GM18870 (cell line): ENCODE measurements around the gene SOCS7.

Experiments used
- ATAC-seq: cut with Tn5 transposase; IDR thresholded peaks from one replicate; pipeline ENCODE4 v1.9.1; 2021; ENCODE audit warnings: moderate library complexity; ENCODE audit not compliant: unreplicated experiment

Gene SOCS7, protein sequence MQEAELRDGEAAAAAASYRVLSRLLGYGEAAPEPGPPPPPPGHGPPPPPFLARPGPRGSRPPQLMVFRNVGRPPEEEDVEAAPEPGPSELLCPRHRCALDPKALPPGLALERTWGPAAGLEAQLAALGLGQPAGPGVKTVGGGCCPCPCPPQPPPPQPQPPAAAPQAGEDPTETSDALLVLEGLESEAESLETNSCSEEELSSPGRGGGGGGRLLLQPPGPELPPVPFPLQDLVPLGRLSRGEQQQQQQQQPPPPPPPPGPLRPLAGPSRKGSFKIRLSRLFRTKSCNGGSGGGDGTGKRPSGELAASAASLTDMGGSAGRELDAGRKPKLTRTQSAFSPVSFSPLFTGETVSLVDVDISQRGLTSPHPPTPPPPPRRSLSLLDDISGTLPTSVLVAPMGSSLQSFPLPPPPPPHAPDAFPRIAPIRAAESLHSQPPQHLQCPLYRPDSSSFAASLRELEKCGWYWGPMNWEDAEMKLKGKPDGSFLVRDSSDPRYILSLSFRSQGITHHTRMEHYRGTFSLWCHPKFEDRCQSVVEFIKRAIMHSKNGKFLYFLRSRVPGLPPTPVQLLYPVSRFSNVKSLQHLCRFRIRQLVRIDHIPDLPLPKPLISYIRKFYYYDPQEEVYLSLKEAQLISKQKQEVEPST

GRCh38 chr17:38351412-38352222, at the start of gene SOCS7:
SOCS7 (plus strand) TSS chr17:38351844; CDS start chr17:38352053, 209 bp downstream.
- peak; percentile 46 for ATAC-seq

- no peak for ATAC-seq
Measured at GRCh38 chr17:38315497-38315896, 36.1 kb upstream of the SOCS7 start.

GRCh38 chr17:38317081-38317480, 34.6 kb upstream of the SOCS7 start:
- ATAC-seq = no peak

DNA sequence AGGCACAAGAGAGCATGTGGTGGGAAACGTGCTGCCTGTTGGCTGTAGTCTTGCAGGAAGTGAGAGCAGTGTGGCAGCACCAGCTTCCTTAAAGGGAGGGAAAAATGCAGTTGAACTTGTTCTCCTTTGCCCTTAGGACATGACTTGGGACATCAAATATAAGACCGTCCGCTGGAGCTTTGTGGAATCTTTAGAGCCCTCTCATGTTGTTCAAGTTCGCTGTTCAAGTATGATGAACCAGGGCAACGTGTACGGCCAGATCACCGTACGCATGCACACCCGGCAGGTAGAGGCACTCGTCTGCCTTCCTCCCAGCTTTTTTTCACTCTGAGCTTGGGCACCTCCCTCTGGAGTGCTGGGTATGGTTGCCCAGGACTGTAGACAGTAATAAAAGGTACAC, 31.2 kb upstream of the SOCS7 start:
- no peak for ATAC-seq

GRCh38 chr17:38322156-38322779, 29.4 kb upstream of the SOCS7 start:
- ATAC-seq = no peak

GRCh38 chr17:38322897-38323296, 28.7 kb upstream of the SOCS7 start:
- ATAC-seq = no peak

- no peak for ATAC-seq
Measured at GRCh38 chr17:38324141-38324697, 27.4 kb upstream of the SOCS7 start.

- ATAC-seq = no peak
Measured at GRCh38 chr17:38324772-38325171, 26.9 kb upstream of the SOCS7 start.

DNA sequence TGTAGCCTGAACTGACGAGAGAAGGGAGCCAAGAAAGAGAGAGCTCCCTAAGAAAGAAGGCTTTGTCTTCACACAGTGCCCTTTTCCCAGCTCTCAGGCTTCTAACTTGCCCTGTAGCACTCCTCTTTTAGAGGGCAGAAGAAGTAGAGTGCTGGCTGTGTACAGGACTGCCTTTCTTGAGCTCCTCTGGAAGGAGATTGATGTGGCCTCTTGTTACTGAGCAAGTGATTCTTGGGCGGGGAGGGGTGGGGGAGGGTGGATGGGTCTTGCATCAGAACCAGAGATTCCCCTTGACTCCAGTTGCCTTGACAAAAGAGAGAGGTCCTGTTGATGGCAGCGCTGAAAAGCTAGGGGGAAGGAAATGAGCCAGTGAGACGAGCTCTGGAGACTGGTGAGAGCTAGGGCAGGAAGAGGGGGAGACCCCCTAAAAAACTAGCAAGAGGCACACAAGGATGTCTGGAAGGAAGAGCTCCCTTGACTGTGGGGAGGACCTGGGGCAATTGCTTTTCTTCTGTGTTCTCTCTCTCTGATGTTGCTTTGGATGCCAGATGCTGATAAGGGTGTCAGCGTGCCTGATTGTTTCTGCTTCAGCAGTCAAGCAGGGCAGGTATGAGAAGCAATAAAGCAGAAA, 26.3 kb upstream of the SOCS7 start:
- ATAC-seq = no peak

- no peak for ATAC-seq
Measured at GRCh38 chr17:38326996-38327792, 24.4 kb upstream of the SOCS7 start.

DNA sequence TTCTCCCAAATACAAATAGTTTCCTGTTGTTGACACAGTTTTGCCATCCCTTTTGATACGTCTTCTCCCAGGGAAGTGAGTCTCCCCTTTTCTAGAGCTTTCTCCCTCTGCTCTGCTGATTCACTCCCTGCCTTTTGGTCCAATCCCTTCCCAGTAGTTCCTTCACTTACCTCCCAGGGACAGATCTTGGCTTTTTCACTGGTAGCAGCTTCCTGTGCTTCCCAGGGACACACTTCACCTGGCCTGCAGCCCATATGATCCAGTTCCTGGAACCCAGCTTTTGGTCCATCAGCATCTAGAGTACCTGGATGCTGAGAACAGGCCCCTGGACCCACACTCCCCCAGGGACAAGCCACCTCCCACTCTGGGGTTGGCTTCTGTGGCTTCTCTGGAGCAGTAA, 23.7 kb upstream of the SOCS7 start:
- no peak for ATAC-seq

- no peak for ATAC-seq
Measured at GRCh38 chr17:38328620-38329019, 23.0 kb upstream of the SOCS7 start.

DNA sequence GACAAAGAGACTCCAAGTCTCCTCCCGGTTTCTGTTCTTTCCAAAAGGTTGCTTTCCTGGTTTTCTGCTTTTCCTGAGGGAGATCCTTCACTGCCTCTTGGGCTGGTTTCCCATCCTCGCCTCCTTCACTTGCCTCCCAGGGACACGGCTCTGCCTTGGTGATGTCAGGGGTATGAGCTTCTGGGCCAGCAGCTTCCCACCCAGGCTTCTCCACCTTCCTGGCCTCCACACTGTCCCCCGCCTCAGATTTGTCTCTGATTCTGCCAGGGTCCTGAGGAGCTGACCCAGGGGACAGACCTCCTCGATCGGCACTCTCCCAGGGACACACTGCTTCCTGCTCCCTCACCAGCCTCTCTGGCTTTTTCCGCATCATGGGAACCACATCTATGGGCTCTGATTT, 22.4 kb upstream of the SOCS7 start:
- ATAC-seq = no peak

DNA sequence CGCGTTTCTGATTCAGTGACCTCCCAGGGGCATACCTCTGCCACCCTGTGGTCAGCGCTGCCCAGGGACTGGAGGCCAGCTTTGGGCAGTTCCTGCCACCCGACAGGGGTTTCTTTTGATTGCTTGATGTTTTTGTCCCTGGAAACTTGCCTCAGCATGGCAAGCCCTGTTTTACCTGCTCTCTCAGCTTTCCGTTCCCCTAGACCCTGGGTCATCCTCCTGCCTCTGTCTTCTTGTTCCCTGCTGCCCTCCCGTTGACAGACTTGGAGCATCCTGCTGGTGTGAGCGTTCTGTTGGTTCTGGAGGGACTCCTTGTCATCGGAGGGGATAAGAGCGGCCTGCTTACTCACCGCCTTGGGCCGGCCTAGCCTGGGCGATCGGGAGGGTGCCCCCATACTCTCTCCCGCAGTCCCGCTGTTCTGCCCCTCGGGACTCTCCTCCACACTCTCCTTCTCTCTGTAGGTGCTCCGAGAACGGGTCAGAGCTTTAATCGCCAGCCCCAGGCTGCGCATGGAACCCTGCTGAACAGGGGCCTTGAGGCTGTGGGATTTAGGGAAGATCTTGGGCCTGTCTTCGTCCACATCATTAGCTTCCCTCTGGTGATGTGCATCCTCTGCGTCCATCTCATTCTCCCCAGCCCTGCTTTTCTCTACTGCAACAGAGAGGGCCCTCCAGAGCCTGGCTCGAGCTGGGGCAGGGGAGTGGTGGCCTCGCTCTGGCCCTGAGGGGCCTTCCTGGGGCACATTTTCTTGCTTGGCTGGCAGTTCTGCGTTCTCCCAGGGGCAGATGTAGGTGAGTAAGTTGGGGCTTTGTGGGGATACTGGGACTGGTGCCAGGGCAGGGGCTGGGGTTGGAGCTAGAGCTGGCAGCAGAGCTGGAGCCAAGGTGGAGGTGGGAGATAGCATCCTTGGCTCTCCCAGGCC, 21.6 kb upstream of the SOCS7 start:
- ATAC-seq = no peak

- ATAC-seq = no peak
Measured at GRCh38 chr17:38330941-38331411, 20.7 kb upstream of the SOCS7 start.

DNA sequence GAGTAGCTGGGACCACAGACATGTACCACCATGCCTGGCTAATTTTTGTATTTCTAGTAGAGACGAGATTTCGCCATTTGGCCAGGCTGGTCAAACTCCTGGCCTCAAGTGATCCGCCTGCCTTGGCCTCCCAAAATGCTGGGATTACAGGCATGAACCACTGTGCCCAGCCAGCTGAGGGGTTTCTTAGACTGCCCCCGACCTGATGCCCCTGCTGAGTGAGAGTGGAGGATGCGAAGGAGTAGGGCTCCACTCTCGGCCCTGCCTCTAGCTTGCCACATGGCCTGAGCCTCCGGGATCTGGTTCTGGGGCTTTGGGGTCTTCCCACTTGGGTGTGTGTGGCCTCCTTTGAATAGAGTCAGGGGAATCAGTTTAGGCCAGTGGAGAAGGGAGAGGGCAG, 18.9 kb upstream of the SOCS7 start:
- no peak for ATAC-seq

DNA sequence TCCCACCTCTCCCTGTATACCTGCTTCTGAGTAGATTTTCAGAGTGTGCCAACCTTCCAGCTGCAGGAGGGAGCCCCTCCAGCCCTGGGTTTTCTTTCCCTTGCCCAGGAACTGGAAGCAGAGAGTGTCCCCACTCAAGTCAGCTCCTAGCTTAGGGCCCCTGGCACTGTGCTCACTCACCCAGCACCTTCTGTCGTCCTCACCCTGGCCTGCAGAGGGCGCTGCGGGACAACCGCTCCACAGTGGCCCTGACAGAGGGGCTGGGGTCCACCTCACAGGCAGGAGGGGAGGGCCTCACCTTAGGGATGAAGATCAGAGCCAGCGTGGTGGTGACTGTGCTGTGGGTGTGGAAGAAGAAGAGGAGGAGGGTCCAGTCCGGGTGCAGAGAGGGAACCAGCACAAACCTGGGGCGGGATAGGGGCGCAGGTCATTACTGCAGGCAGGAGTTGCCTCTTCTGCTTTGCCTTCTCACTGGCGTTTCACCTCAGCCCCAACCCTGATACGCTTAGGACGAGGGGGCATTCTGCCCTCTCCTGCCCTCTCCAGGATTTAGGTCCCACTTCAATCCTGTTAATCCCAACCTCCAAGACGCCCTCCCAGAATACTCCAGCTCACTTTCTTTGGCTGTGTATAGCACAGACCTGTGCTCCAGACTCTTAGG, 17.9 kb upstream of the SOCS7 start:
- ATAC-seq = no peak
